GM18868 (cell line): ENCODE measurements around the gene COL18A1.
"Not testable (repeated sequence)": the region's sequence is repeated elsewhere in the genome, so short reads cannot be mapped to it uniquely, and the experiment has no call there.

Source experiments
- ATAC-seq: cut with Tn5 transposase; IDR thresholded peaks from one replicate; pipeline ENCODE4 v1.9.1; 2021; ENCODE audit warnings: mild to moderate bottlenecking, moderate library complexity; ENCODE audit not compliant: unreplicated experiment

The COL18A1 gene

DNA sequence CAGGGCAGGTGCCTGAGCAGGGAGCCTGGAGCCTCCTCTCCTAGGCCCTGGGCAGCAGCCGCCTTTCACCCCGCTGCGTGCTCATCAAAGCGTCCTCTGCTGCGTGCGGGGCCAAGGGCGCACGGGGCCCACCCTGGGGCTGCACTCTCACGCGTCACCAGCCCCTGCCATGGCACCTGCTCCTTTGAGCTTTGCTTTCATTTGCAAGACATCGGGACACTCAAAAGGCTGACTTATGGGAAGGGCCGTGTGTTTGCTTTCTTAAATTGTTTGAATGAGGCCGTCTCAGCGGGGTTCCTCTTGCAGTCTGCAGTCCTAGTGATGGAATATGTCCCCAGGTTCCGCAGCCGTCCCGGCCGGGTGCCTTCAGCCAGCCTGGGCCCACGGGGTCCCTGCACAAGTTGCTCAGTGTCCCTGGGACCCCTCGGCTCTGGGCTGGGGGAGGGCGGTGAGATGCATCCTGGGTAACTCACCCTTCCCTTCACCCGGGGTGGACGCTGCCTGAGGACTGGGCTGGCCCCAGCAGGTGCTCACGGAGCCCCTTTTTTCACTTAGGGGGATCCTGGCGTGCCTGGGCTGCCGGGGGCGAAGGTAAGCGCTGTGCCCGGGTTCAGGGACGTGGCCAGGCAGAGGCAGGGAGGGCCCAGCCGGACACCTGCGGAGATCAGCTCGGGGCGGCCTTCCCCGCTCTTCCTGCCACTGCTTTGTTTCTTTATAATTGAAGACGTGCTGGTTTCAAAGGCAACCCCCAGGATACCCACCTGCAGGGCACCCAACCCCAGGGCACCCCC, 84.2 kb downstream of the COL18A1 start:
- ATAC-seq, result no peak

DNA sequence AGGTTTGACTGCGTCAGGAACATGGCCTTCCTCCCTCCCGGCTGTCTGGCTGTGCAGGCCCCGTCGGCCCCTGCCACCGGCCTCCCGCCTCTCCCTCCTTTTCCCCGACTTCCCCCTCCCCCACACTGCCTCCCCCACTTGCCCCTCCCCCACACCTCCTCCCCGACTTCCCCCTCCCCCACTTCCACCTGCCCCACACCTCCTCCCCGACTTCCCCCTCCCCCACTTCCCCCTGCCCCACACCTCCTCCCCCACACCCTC, 84.7 kb downstream of the COL18A1 start:
- ATAC-seq, result no peak

GRCh38 chr21:45490049-45490731, 85.2 kb downstream of the COL18A1 start:
- ATAC-seq, result no peak

DNA sequence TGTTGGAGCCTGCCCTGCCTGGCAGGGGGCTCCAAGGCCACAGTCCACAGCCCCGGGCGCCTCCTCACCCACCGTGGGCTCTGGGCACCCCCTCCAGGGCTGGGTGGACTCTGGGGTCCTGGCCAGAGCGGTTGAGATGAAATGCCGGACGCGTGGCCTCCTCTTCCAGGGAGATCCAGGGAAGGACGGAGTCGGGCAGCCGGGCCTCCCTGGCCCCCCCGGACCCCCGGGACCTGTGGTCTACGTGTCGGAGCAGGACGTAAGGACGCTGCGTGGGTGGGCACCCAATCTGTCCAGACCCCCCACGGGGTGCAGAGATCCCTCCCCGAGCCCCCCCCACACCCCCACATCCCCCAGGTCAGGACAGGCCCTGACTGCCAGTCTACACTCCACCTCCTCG, 86.1 kb downstream of the COL18A1 start:
- ATAC-seq, result no peak

DNA sequence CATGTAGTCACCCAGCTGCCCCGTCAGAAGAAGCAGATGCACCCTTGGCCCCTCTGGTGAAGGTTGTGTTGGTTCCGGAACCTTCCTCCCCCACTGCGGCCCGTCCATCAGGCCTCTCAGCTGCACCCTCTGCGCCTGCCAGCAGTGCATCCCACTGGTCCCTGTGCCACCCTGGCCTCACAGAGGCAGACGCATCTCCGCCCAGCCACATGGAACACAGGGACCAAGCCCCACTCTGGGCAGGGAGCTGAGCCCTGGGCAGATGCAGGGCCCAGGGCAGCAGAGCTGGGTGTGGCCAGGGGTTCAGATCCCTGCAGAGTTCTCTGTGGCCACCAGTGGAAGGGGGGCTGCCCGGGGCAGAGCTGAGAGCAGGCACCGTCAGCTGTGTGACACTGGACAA, 86.7 kb downstream of the COL18A1 start:
- no peak for ATAC-seq

DNA sequence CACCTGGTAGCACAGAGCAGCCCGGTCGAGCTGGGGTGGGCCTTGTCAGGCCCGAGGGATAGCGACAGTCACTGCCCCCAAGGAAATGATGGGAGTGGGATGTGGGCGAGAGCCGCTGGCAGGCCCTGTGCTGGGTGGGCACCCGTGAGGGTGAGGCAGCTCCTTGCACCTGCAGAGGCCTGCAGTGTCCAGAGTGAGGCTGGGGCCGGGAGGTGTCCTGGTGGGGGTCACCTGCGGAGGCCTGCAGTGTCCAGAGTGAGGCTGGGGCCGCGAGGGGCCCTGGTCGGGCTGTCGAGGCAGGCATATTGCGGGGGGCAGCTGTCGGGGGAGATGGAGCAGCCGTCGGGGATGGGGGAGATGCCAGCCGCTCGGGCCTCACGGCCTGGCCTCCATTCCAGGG, 87.8 kb downstream of the COL18A1 start:
- no peak for ATAC-seq

DNA sequence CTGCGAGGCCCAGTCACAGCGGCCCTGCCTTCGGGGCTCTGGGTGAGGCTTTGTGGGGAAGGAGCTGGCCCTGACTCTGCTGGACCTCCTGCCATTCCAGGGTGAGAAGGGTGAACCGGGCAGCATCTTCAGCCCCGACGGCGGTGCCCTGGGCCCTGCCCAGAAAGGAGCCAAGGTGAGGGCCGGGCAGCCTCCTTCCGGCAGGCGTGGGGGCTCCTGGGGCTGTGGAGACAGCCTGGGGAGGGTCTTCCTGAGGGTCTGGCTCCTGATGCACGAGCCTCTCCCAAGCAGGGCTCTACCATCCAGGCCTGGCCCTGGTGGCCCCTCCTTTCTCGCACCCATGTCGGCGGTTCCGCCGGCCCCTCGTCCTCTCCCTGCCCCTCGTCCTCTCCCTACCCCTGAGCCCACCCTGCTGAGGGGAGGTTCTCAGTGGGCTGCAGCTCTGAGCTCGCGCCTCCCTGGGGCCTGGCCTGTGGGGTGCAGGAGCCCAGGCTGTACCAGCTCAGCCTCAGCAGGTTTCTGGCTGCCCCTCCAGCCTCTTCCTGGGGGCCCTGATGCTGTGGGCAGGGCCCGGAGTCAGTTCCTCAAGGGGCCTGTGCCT, 88.5 kb downstream of the COL18A1 start:
- ATAC-seq, result no peak

GRCh38 chr21:45494135-45494850, 89.3 kb downstream of the COL18A1 start:
- no peak for ATAC-seq

GRCh38 chr21:45494851-45495680, 90.1 kb downstream of the COL18A1 start:
- ATAC-seq, result no peak

DNA sequence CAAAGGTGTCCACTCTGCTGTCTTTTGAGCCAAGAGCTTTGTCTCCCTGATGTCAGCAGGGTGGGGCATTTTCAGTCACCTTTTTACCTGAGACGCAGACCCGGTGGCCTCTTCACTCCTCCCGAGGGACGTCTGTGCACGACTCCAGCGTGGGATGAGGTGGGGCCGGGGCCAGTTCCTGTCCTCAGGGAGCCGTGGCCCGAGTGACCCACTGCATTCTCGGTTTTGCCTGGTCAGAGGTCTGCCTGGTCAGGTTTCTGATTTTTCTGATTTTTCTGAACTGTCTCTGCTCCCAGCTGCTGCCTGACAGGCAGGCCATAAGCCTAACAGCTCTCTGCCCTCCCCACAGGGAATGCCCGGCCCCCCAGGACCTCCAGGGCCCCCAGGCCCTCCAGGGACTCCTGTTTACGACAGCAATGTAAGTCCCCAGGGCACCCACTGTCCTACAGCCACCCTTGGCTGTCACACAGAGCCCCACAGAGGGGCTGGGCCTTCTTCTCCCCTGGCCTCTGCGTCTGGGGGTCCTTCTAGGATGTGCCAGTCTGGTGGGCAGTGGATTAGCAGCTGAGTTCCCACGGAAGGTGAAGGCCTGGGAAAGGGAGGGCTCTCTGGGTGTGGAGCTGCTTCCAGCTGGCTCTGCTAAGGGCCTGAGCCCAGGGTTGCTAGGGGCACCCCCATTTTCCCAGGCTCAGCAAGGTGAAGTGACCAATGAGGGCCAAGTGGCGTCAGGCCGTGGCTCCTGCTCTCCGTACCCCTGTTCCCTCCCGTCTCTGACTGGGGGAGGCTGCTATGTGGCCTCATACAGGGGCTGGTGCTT, 91.4 kb downstream of the COL18A1 start:
- no peak for ATAC-seq

GRCh38 chr21:45496968-45497845, 92.2 kb downstream of the COL18A1 start:
- no peak for ATAC-seq

DNA sequence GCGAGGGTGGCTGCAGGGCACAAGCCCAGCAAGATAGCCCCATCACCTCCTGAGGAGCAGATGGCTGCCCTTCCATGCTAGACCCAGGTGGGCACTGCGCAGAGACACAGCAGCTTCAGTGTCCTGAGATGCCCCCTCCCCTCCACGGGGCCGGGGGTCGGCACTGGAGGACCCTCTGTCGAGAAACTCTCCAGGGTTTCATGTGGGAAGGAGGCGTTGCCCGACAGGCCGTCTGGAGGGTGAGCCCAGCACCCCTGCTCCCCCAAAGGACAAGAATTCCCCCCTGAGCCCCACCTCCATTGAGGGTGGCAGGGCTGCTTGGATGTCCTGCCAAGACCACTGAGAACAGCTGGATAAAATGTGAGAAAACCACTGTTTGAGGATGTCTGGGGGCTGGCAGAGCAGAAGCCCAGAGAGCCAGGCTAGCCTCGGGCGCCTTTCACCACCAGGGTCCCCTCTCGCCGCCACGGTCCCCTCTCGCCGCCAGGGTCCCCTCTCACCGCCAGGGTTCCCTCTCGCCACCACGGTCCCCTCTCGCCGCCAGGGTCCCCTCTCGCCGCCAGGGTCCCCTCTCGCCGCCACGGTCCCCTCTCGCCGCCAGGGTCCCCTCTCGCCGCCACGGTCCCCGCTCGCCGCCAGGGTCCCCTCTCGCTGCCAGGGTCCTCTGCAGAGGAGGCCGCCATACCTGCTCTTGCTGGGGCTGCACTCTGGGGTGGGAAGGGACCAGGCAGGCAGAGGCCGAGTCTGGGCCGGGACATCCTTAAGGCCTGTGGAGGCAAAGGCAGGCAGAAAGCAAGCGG, 93.1 kb downstream of the COL18A1 start:
- no peak for ATAC-seq

GRCh38 chr21:45498646-45499000, 93.7 kb downstream of the COL18A1 start:
- ATAC-seq, result no peak

GRCh38 chr21:45499201-45499750, 94.3 kb downstream of the COL18A1 start:
- no peak for ATAC-seq

DNA sequence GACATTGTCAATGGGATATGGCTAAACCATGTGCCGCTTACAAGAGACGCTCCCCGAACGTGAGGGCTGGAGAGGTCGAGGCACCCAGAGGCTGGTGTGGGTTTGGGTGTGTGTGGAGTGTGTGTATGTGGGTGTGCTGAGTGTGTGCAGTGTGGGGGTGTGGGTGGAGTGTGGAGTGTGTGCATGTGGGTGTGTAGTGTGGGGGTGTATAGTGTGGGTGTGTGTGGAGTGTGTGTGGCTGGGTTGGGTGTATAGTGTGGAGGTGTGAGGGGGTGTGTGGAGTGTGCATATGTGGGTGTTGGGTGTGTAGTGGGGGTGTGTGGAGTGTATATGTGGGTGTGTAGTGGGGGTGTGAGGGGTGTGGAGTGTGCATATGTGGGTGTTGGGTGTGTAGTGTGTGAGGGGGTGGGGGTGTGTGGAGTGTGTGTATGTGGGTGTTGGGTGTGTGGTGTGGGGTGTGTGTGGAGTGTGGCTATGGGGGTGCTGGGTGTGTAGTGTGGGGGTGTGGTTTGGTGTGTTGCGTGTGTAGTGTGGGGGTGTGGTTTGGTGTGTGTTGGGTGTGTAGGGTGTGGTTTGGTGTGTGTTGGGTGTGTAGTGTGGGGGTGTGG, 95.1 kb downstream of the COL18A1 start:
- ATAC-seq, result no peak

GRCh38 chr21:45501081-45502005, 96.4 kb downstream of the COL18A1 start:
- not testable (repeated sequence) for ATAC-seq

GRCh38 chr21:45502006-45502345, 97.0 kb downstream of the COL18A1 start:
- no peak for ATAC-seq
